ENCODE results near the gene SCARB1.

DNA sequence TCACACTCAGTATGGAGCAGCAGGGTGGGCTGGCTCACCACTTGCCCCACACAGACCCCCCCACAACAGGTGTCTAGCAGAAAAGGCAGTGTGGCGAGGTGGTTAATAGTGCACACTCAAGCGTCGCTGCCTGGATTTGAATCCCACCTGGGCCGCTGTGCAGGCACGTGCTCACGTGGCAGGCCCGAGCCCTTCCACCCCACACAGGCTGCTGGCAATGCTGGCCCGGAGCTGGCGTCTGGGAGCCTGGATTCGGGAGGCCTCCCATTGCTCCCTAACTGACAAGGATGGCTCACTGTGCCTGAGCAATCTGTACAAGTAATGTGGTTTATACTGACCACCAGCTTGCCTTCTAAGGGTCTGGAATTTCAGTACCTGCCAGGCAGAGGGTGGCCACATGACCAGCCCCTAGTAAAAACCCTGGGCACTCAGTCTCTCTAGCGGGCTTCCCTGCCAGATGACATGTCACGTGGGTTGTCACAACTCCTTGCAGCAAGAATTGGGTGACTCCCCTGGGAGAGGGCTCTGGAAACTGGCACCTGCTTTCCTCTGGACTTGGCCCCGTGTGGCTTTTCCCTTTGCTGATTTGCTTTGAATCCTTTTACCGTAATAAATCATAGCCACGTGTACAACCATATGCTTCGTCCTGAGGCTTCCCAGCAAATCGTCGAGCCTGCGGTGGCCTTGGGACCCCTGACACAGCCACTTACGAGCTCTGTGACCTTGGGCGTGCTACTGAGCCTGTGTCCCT is 72.8 kb downstream of the SCARB1 start:
- no peak for TF ChIP-seq EZH2 (IDR thresholded peaks at IDR 0.05; ENCODE audit: borderline replicate concordance, low read depth, low read length, severe bottlenecking)
- TF ChIP-seq, protein P1, sequence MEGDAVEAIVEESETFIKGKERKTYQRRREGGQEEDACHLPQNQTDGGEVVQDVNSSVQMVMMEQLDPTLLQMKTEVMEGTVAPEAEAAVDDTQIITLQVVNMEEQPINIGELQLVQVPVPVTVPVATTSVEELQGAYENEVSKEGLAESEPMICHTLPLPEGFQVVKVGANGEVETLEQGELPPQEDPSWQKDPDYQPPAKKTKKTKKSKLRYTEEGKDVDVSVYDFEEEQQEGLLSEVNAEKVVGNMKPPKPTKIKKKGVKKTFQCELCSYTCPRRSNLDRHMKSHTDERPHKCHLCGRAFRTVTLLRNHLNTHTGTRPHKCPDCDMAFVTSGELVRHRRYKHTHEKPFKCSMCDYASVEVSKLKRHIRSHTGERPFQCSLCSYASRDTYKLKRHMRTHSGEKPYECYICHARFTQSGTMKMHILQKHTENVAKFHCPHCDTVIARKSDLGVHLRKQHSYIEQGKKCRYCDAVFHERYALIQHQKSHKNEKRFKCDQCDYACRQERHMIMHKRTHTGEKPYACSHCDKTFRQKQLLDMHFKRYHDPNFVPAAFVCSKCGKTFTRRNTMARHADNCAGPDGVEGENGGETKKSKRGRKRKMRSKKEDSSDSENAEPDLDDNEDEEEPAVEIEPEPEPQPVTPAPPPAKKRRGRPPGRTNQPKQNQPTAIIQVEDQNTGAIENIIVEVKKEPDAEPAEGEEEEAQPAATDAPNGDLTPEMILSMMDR (IDR thresholded peaks at IDR 0.05; ENCODE audit: borderline replicate concordance, extremely low read depth, low read length, poor library complexity, severe bottlenecking) = no peak

All from DND-41 (cell line).